Stimulated activated CD4-positive, alpha-beta T cell treated with anti-CD3 and anti-CD28 coated beads, Interleukin-15, amount 100 ng/mL, for 24 hours (primary cell): Measurements from ENCODE around the gene HEATR1.

Experiments
- DNase-seq: peaks from one replicate; pipeline ENCODE4 v3.0.0-alpha.2; 2020

The HEATR1 gene

GRCh38 chr1:236540813-236541465 is 63.4 kb downstream of the HEATR1 start:
- no peak for DNase-seq

- DNase-seq: no peak
Observed at GRCh38 chr1:236536540-236536939, 67.8 kb downstream of the HEATR1 start.

DNA sequence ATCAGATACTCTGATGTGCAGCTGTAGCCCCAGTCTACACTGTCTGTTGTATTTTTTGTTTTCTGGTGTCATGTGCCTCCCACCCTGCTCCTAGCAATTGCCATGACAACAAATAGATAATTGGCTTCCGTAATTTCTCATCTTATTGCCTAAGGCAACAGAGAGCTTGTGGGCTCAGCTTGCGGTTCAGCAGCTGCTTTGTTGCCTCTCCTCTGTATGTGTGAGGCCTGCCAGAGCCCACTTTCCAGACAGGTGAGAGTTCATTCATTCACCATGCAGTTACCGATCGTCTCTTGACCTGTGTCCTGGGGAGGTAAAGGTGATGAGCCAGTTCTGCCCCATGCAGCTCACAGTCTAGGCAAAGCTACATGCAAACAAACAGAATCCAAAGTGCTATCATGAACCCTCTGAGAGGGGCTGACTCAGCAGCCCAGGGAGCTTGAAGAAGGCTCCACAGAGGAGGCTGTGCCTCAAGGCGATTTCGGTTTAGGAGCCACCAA is 68.6 kb downstream of the HEATR1 start:
- DNase-seq: no peak

DNA sequence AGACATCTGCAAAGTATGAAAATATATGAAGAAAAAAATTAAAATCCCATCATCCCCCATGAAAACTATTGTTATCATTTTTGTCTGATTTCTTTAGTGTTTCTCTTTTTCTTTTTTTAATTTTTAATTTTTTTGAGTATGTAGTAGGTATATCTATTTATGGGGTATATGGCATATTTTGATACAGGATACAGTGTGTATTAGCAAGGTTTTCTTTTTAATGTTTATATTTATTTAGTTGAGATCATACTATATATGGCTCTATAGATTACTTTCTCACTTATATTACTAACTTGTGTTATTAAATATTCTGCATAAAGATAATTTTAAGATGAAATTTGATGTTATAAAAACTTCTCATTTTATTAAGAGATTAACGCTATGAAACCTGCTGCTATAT is 69.1 kb downstream of the HEATR1 start:
- DNase-seq: no peak

GRCh38 chr1:236534151-236534651 is 70.1 kb downstream of the HEATR1 start:
- peak; percentile 64 for DNase-seq

DNA sequence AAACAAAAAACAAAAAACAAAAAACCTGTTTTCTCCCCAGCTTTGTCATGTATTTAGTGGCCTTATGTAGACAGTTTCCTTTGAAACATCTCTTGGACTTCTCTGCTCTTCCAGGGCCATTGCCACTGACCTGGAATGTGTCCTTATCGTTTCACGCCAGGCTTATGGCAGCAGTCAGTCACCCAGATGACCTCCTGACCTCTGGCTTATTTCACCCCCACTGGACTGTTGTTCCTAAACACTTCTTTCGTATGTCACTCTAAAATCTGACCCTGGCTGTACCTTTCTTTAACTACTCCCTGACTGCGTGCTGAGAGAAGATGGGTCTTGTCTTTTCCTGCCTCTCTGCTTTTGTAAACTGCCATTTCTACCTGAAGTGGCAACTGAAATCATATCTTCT is 71.5 kb downstream of the HEATR1 start:
- no peak for DNase-seq

DNA sequence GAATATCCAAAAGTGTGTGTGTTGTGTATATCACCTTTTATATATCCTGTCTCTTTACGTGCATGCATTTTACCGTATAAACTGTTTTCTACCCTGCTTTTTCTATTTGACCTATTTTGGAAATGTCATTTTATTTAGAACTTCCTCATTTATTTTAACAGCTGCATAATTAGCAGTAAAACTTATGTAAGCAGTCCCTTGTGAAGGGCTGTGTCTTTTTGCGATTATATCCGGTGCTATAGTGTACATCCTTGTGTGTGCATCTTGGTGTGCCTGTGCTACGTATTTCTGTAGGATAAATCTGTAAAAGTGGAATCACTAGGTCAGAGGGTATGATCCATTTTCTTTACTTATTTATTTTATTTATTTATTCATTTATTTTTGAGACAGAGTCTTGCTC is 73.4 kb downstream of the HEATR1 start:
- DNase-seq: no peak

DNA sequence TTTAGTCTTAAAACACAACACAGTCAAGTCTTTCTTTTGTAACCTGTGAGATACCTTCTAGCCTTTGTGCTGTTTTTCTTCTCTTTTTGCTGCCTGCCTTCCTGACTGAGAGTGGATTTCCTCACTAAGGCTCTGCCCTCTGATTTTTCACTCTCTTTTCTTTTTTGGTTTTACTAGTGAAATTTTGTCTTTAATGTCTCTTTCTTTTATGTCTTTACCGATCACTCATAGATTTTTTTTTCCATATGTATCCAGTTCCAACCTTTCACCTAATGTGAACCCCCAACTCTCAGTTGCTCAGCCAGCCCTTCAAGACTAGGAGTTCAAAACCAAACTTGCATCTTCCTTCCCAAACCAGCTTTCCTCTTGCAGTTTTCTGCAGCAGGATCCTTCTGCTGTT is 74.0 kb downstream of the HEATR1 start:
- DNase-seq: no peak

GRCh38 chr1:236526079-236526478 is 78.2 kb downstream of the HEATR1 start:
- DNase-seq: no peak

DNA sequence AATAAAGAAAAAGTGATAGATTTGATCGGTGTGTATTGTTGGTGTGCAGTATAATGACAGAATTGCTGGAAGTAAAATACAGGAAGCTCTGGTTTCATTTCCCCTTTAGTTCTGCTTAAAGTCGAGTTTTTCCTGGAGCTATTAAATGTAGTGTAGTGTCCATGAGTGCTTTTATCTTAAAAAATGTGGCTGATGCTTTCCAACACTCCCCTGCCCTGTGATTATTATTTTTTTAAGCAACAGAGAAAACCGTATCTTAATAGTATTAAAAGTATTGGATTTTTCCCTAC is 79.5 kb downstream of the HEATR1 start:
- no peak for DNase-seq

- peak; percentile 57 for DNase-seq
Observed at GRCh38 chr1:236524142-236524894, 80.0 kb downstream of the HEATR1 start.

- peak; percentile 94 for DNase-seq
Observed at GRCh38 chr1:236523704-236524141, 80.6 kb downstream of the HEATR1 start, which contains the start of gene LGALS8. Gene LGALS8, plus strand, starts transcription at chr1:236523982. Its CDS starts 2,089 bp downstream, at chr1:236526071.

- DNase-seq: no peak
Observed at GRCh38 chr1:236522937-236523703, 81.2 kb downstream of the HEATR1 start.

DNA sequence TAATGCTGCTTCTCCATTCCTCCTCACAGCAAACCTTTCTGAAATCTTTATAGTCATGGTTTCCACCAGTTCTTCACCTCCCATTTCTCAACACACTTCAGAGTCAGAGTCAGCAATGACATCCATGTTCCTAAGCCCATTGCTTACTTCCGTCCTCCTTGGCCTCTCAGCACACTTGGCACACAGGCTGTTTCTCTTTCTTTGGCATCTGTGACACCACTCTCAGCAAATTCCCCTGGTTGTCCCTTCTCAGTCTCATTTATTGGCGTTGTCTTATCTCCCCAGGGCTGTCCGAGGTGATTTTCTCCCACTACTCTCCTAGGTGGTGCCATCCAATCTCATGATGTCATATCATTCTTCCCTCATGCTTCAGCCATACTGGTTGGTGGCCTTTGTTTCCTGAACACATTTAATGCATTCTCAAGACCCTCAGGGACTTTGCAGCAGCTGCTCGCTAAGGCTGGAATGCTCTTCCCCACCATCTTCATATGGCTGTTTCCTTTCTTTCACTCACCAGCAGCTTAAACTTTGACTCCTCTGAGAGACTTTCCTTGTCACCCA is 83.8 kb downstream of the HEATR1 start:
- DNase-seq: no peak

GRCh38 chr1:236518322-236518721 is 86.0 kb downstream of the HEATR1 start:
- DNase-seq: no peak

GRCh38 chr1:236516929-236517704 is 87.2 kb downstream of the HEATR1 start:
- DNase-seq: peak; percentile 20

- no peak for DNase-seq
Observed at GRCh38 chr1:236515443-236515958, 88.8 kb downstream of the HEATR1 start.

GRCh38 chr1:236514703-236515442 is 89.4 kb downstream of the HEATR1 start:
- no peak for DNase-seq

DNA sequence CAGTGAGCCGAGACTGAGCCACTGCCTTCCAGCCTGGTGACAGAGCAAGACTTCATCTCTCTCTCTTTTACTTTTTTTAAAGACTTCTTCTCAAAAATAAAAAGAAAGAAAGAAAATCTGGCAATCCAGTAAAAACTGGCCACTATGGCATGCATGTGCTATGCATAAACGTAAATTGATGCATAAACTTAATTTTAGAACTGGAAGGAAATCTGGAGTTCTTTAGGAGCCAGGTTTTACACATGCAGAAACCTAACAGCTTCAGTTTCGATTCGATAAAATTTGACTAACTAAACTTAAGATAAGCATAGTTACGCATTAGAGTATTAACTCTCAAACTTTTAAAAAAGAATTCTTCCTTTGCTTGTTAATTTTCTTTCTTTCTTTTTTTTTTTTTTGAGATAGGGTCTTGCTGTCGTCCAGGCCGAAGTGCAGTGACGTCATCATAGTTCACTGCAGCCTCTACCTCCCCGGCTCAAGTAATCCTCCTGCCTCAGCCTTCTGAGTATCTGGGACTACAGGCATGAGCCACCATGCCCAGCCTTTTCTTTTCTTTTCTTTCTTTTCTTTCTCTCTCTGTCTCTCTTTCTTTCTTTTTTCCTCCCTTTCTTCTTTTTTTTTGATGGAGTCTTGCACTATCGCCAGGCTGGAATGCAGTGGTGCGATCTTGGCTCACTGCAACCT is 92.4 kb downstream of the HEATR1 start:
- DNase-seq: no peak

GRCh38 chr1:236509647-236510401 is 94.5 kb downstream of the HEATR1 start:
- DNase-seq: no peak
